Testis (tissue), 3 donors: ENCODE measurements around the gene SLC51B. TPM values are rescaled to one million over a fixed set of nuclear protein-coding genes. Genes with fewer than 3 reads are reported as not detected.

Experiments
- DNase-seq: peaks from one replicate; pipeline ENCODE4 v3.0.0-alpha.2; 2019
- H3K27ac ChIP-seq, 2 donors: fragments of 200-600 bp; sonication (generic); one replicate each; pipeline ENCODE4 v1.5.1; 2019
- H3K27me3 ChIP-seq: fragments of 200-600 bp; sonication (generic); one replicate; pipeline ENCODE4 v1.5.1; 2019
- H3K36me3 ChIP-seq: fragments of 200-600 bp; sonication (generic); one replicate; pipeline ENCODE4 v1.5.1; 2017; ENCODE audit warnings: low read depth; ENCODE audit errors: missing control alignments
- H3K4me1 ChIP-seq: fragments of 200-600 bp; sonication (generic); one replicate; pipeline ENCODE4 v1.5.1; 2019
- H3K4me3 ChIP-seq, 2 donors: fragments of 200-600 bp; sonication (generic); one replicate each; pipeline ENCODE4 v1.5.1; 2017 to 2019
- H3K9me3 ChIP-seq: fragments of 200-600 bp; sonication (generic); one replicate; pipeline ENCODE4 v1.5.1; 2017
- POLR2A ChIP-seq: fragments of 450-650 bp; IDR thresholded peaks from one replicate; pipeline ENCODE4 v1.6.1; 2017; ENCODE audit warnings: antibody characterized with exemption, mild to moderate bottlenecking, moderate library complexity
- WGBS, 2 donors: methylation state at CpG; one replicate each; pipeline ENCODE4 v1.1.5; 2018; 5-methylcytosine and 5-hydroxymethylcytosine counted together
- intact Hi-C: fragments of 100-400 bp; cut with DNase I; formaldehyde crosslinking; loops from one replicate; pipeline ENCODE4 v1.15.1; 2023; ENCODE audit warnings: low total_unique reads
- polyA plus RNA-seq: library from polyadenylated mRNA; stranded (reverse); fragments of 350-450 nt; fragmentation: Illumina TruSeq; extraction: RNeasy Lipid Tissue Mini Kit (QIAGEN cat#74804); gene quantifications from one replicate; pipeline ENCODE4 v1.2.3, GENCODE V29; 2014; ENCODE audit warnings: low read depth, low replicate concordance; ENCODE audit not compliant: insufficient read depth
- total RNA-seq, 2 donors: library from RNA; depleted of rRNA; stranded (reverse); fragments of >200 nt; gene quantifications; one replicate each; pipeline ENCODE4 v1.2.3, GENCODE V29; 2016
- TF ChIP-seq, protein P1 (sequence below), 3 experiments: fragments of 450-650 bp in 2 of 3; fragments of 200-600 bp in 1 of 3; sonication (generic) in 1 of 3; IDR thresholded peaks; one replicate each; pipeline ENCODE4 v1.5.1; 2016 to 2019; ENCODE audit warnings: antibody characterized with exemption in 3 of 3, mild to moderate bottlenecking in 2 of 3, moderate library complexity in 1 of 3

The SLC51B gene
- total and polyA plus RNA-seq, 3 donors from 2014 or later = 1.1 to 13.6 (median 3.8) TPM

DNA sequence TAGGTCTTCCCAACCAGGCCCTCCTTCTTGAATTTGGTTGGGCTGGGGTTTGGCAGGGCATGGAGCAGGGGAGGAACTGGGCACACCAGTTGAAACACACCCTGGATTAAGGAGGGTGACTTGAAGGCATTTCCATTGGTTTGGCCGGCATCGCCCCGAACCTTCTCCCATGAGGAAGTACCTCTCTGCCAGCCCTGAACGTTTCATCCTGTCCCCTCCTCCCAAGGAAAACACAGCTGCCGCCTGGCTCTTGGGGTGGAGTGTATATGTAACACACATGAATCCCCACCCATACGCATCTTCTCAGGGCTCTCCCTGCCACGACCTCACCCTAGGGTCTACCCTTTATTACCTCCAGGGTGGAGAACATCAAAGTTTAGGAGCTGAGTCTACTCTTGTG lies 55.3 kb downstream of the SLC51B start:
- no peak for DNase-seq
- Histone ChIP-seq H3K27ac (no peak overlapping the region), H3K4me3 (no peak overlapping the region), H3K4me1 (peaks cover 12% of the 10 kb centered on the region), H3K27me3 (no peaks in the 10 kb centered on the region), H3K9me3 (no peaks in the 10 kb centered on the region), H3K36me3 (no peaks in the 10 kb centered on the region)
- intact Hi-C loops = no loop called here
- 77 to 84% methylated on average over 7 of the region's 7 CpGs for WGBS, 2 donors
- TF ChIP-seq POLR2A = no peak
- TF ChIP-seq, protein P1, sequence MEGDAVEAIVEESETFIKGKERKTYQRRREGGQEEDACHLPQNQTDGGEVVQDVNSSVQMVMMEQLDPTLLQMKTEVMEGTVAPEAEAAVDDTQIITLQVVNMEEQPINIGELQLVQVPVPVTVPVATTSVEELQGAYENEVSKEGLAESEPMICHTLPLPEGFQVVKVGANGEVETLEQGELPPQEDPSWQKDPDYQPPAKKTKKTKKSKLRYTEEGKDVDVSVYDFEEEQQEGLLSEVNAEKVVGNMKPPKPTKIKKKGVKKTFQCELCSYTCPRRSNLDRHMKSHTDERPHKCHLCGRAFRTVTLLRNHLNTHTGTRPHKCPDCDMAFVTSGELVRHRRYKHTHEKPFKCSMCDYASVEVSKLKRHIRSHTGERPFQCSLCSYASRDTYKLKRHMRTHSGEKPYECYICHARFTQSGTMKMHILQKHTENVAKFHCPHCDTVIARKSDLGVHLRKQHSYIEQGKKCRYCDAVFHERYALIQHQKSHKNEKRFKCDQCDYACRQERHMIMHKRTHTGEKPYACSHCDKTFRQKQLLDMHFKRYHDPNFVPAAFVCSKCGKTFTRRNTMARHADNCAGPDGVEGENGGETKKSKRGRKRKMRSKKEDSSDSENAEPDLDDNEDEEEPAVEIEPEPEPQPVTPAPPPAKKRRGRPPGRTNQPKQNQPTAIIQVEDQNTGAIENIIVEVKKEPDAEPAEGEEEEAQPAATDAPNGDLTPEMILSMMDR (IDR thresholded peaks at IDR 0.05) = no peak

- no peak for TF ChIP-seq POLR2A
- TF ChIP-seq, protein P1 (IDR thresholded peaks at IDR 0.05) = peak; percentile 73 to 78 (median 78)
- Histone ChIP-seq H3K27ac (no peak overlapping the region), H3K27me3 (no peaks in the 10 kb centered on the region), H3K4me1 (peaks cover 7% of the 10 kb centered on the region), H3K4me3 (peak overlapping the region in 1 of 2 donors; percentile 29), H3K36me3 (no peaks in the 10 kb centered on the region), H3K9me3 (no peaks in the 10 kb centered on the region)
- intact Hi-C loops = no loop called here
- DNase-seq = peak; percentile 87
- 25 to 34% methylated on average over 9 of the region's 9 CpGs for WGBS, 2 donors
Observed at GRCh38 chr15:65101411-65101890, 56.3 kb downstream of the SLC51B start.

DNA sequence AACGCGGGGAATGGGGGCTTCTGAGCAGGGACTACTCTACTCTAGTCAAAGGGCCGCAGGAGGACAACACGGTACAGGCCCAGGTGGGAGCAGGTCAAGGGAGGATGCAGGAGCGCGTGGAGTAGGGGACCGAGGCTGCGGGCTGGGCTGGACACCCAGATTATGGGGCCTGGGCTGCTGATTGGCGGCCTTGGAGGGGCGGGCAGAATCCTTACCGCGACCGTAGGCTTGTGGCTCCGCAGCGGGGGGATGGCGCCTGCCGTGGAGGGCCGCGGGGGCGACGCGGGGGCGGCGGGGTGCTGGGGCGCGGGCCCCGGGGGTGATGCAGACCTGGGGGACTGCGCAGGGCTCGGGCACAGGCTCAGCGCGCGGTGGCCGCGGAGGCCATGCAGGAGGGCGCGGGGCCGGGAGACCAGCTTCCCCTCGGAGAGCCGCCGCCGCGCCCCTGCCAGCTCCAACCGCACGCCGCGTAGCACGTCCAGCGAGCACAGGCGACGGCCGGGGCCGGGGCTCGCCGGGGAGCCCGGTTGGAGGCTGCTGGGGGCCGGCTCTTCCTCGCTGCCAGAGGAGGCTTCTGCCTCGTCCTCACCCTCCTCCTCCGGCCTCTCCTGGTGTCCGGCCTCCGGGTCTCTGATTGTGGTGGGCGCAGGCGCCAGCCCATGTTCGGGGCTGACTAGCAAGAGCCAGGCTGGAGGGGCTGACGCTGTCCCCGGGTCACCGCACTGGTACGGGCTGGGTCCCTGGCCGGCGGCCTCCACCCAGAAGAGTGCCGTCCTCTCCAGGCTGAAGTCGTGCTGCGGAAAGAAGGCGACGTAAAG lies 56.9 kb downstream of the SLC51B start:
- Histone ChIP-seq H3K4me1 (peaks cover under 1% of the 10 kb centered on the region), H3K4me3 (peak overlapping the region; percentile 29 to 34), H3K9me3 (no peaks in the 10 kb centered on the region), H3K36me3 (no peaks in the 10 kb centered on the region), H3K27ac (no peak overlapping the region), H3K27me3 (no peaks in the 10 kb centered on the region)
- TF ChIP-seq, protein P1 (IDR thresholded peaks at IDR 0.05) = no peak
- TF ChIP-seq POLR2A = no peak
- intact Hi-C loops = no loop called here
- DNase-seq = no peak
- WGBS, 2 donors = 47 to 74% methylated on average over 10 to 74 of the region's 75 CpGs

DNA sequence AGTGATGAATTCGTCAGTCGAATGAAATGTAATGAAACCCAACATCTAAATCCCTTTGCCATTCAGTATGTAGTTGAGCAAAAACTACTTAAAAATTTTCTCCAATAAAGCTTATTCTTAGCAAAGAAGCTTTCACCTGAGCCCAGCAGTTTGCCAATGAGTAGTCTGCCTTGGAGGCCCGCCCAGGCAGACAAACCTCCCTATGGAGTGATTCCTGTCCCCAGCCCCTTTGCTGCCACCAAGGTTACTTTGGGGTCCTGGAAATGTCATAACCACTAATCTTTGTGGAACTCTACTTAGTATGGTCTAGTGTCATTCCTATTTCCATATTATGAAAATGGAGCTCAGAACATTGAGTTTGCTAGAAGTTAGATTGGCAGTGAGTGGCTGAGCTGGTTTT lies 57.7 kb downstream of the SLC51B start:
- no peak for DNase-seq
- Histone ChIP-seq H3K27me3 (no peaks in the 10 kb centered on the region), H3K4me3 (no peak overlapping the region), H3K9me3 (no peaks in the 10 kb centered on the region), H3K36me3 (no peaks in the 10 kb centered on the region), H3K4me1 (no peaks in the 10 kb centered on the region), H3K27ac (no peak overlapping the region)
- WGBS, 2 donors = 58 to 84% methylated on average over 3 of the region's 3 CpGs
- TF ChIP-seq, protein P1 (IDR thresholded peaks at IDR 0.05) = no peak
- TF ChIP-seq POLR2A = no peak
- intact Hi-C loops = no loop called here

Other genes starting within 250 kb of the SLC51B start
- 10 to 100 TPM in 1 of 2 donors, 1 to 10 TPM in 1; 6.9 to 19.1 TPM for gene PIF1, start 219.7 kb upstream of the SLC51B start, total RNA-seq
- gene PIF1, start 219.7 kb upstream of the SLC51B start, polyA plus RNA-seq = 3.4 TPM
- gene PLEKHO2, start 203.5 kb upstream of the SLC51B start, total RNA-seq = 10 to 100 TPM; 17.2 to 28.9 TPM
- gene PLEKHO2, start 203.5 kb upstream of the SLC51B start, polyA plus RNA-seq = 19.3 TPM
- gene ANKDD1A, start 133.5 kb upstream of the SLC51B start, total RNA-seq = 10 to 100 TPM; 31.8 to 34.9 TPM
- gene ANKDD1A, start 133.5 kb upstream of the SLC51B start, polyA plus RNA-seq = 11.1 TPM
- gene SPG21, start 55.5 kb upstream of the SLC51B start, total RNA-seq = 10 to 100 TPM; 85.5 to 98.8 TPM
- 76.2 TPM for gene SPG21, start 55.5 kb upstream of the SLC51B start, polyA plus RNA-seq
- gene MTFMT, start 15.7 kb upstream of the SLC51B start, total RNA-seq = 10 to 100 TPM; 33.9 to 34.4 TPM
- gene MTFMT, start 15.7 kb upstream of the SLC51B start, polyA plus RNA-seq = 12.1 TPM
- 10 to 100 TPM; 64.7 to 75.2 TPM for gene RASL12, start 22.6 kb downstream of the SLC51B start, total RNA-seq
- 43.9 TPM for gene RASL12, start 22.6 kb downstream of the SLC51B start, polyA plus RNA-seq
- gene KBTBD13, start 31.4 kb downstream of the SLC51B start, total RNA-seq = 1 to 10 TPM; 2.4 to 3.4 TPM
- 1.2 TPM for gene KBTBD13, start 31.4 kb downstream of the SLC51B start, polyA plus RNA-seq
- 10 to 100 TPM; 11.3 to 12.1 TPM for gene UBAP1L, start 69.8 kb downstream of the SLC51B start, total RNA-seq
- 3.7 TPM for gene UBAP1L, start 69.8 kb downstream of the SLC51B start, polyA plus RNA-seq
- gene PDCD7, start 88.4 kb downstream of the SLC51B start, total RNA-seq = 10 to 100 TPM; 66.8 to 76.1 TPM
- 39.7 TPM for gene PDCD7, start 88.4 kb downstream of the SLC51B start, polyA plus RNA-seq
- 10 to 100 TPM; 60.4 to 89.4 TPM for gene CLPX, start 140.0 kb downstream of the SLC51B start, total RNA-seq
- gene CLPX, start 140.0 kb downstream of the SLC51B start, polyA plus RNA-seq = 75.8 TPM
- 10 to 100 TPM in 1 of 2 donors, 1 to 10 TPM in 1; 8.0 to 27.1 TPM for gene CILP, start 166.1 kb downstream of the SLC51B start, total RNA-seq
- 48.6 TPM for gene CILP, start 166.1 kb downstream of the SLC51B start, polyA plus RNA-seq
- gene PARP16, start 241.5 kb downstream of the SLC51B start, total RNA-seq = 10 to 100 TPM; 24.3 to 30.9 TPM
- 12.3 TPM for gene PARP16, start 241.5 kb downstream of the SLC51B start, polyA plus RNA-seq